ENCODE results near the gene MYCBP.

GRCh38 chr1:38814984-38815464 lies 58.1 kb downstream of the MYCBP start:
- TF ChIP-seq CTCF (IDR thresholded peaks at IDR 0.05): no peak
- no peak for TF ChIP-seq EP300 (IDR thresholded peaks at IDR 0.05)

Data from ovary (tissue), 3 donors.